SK-N-MC (cell line): ENCODE data around the gene SIPA1L2.

ENCODE experiments used
- DNase-seq: peaks from one replicate; pipeline ENCODE4 v3.0.0-alpha.2; 2011; ENCODE audit warnings: low read depth, low spot score
- H3K27ac ChIP-seq: fragments of 200-600 bp; sonication (generic); 2 replicates; pipeline ENCODE4 v1.5.1; 2016; ENCODE audit warnings: mixed run types
- H3K36me3 ChIP-seq: fragments of 200-600 bp; sonication (generic); 2 replicates; pipeline ENCODE4 v1.6.1; 2017; ENCODE audit warnings: antibody characterized with exemption, low read length, mixed read lengths; ENCODE audit not compliant: insufficient read depth
- H3K4me3 ChIP-seq: fragments of 200-600 bp; sonication (generic); 2 replicates; pipeline ENCODE4 v1.5.1; 2016
- H3K9ac ChIP-seq: fragments of 200-600 bp; sonication (generic); 2 replicates; pipeline ENCODE4 v1.8.0; 2017; ENCODE audit warnings: mixed run types, mixed read lengths; ENCODE audit not compliant: insufficient read length
- H3K9me3 ChIP-seq: fragments of 200-600 bp; sonication (generic); 2 replicates; pipeline ENCODE4 v1.6.1; 2017; ENCODE audit warnings: low read depth, mild to moderate bottlenecking, antibody characterized with exemption, low read length, moderate library complexity, mixed read lengths
- EZH2 ChIP-seq: fragments of 200-600 bp; sonication (generic); IDR thresholded peaks from one replicate; pipeline ENCODE4 v1.6.1; 2017; ENCODE audit warnings: antibody characterized with exemption
- FOXP2 ChIP-seq: optimal IDR thresholded peaks from 2 replicates; pipeline ENCODE3; 2011; ENCODE audit warnings: mild to moderate bottlenecking, moderate library complexity; ENCODE audit not compliant: insufficient read depth; ENCODE audit errors: extremely low read length, control extremely low read depth
- POLR2AphosphoS5 ChIP-seq: IDR thresholded peaks from 2 replicates; pipeline ENCODE4 v1.6.1; 2012; ENCODE audit warnings: mild to moderate bottlenecking, low read depth, low read length, borderline replicate concordance

Gene SIPA1L2

DNA sequence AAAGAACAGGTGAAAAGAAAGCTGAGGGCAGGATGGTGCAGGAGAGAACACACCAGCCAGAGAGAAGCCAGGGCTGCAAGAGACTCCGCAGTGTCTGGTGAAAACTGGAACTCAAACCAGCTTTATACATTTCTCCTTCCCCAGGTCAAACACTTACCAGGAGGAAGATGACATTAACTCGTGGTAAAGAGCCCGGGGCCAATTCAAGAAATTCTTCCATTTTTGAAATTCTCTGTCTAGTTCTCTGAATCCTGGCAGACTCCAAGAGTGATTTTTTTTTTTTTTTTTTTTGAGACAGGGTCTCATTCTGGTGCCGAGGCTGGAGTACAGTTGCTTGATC lies 25.8 kb upstream of the SIPA1L2 start:
- no peaks in the 10 kb centered on the region for H3K9me3 ChIP-seq
- H3K36me3 ChIP-seq: no peaks in the 10 kb centered on the region
- no peak for DNase-seq
- H3K27ac ChIP-seq: no peak overlapping the region
- H3K4me3 ChIP-seq: no peak overlapping the region
- TF ChIP-seq POLR2AphosphoS5 (no peak), FOXP2 (no peak), EZH2 (no peak)
- no peak overlapping the region for H3K9ac ChIP-seq

DNA sequence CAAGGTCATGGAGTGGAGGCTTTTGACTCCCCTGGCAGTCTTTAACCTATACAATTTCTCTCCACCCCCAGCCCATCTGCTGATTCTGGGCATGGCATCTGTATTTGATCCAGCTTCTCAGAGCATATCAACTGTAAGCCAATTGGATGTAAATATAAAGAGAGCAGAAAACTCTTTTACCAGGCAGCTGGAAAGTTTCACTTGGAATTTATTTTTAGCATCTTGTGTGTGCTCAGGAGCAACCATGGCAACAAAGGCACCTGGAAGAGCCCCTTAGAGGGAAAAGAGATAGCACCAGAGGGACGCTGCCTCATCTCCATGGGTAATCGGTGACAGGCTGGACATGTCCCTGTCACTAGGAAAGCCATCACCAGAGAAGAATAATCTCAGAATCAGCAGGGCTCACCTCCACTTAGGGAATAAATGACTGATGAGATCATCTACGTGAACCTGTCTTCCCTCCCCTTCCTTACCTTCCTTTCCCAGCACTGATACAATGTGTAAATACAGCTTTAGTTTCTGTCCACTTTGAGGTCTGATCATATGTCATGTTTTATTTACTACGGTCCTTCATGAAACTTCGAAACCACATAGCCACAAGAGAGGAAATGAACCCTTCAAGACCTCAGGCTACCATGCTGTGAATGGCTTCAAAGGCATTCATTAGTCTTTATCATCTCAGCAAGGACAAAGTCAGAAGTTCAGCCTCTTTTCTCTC lies 25.3 kb upstream of the SIPA1L2 start:
- H3K27ac ChIP-seq: no peak overlapping the region
- DNase-seq: no peak
- H3K9ac ChIP-seq: no peak overlapping the region
- no peak overlapping the region for H3K4me3 ChIP-seq
- no peaks in the 10 kb centered on the region for H3K36me3 ChIP-seq
- TF ChIP-seq EZH2 (no peak), FOXP2 (no peak), POLR2AphosphoS5 (no peak)
- H3K9me3 ChIP-seq: no peaks in the 10 kb centered on the region

DNA sequence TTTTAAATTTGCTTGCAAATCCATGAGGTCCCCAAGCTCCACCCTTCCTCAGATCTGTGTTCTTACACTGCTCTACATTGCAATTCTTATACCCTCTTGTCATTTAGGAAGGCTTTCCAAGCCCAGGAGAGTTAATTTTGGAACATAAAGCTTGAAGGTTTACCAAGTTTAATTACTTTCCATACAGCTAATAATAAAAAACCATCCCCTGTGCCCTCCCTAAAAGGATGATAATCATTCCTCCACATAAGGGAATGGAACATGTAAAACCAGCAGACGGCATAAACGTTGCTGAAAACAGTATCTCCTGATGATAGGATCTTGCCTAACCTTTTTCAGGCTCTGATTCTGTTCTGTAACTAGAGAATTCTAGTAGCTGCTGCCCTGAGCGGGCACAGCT lies 23.9 kb upstream of the SIPA1L2 start:
- TF ChIP-seq EZH2: no peak
- no peak for TF ChIP-seq FOXP2
- no peak for TF ChIP-seq POLR2AphosphoS5
- DNase-seq: no peak
- H3K9ac ChIP-seq: no peak overlapping the region
- no peak overlapping the region for H3K27ac ChIP-seq
- H3K4me3 ChIP-seq: no peak overlapping the region
- no peaks in the 10 kb centered on the region for H3K9me3 ChIP-seq
- H3K36me3 ChIP-seq: no peaks in the 10 kb centered on the region

DNA sequence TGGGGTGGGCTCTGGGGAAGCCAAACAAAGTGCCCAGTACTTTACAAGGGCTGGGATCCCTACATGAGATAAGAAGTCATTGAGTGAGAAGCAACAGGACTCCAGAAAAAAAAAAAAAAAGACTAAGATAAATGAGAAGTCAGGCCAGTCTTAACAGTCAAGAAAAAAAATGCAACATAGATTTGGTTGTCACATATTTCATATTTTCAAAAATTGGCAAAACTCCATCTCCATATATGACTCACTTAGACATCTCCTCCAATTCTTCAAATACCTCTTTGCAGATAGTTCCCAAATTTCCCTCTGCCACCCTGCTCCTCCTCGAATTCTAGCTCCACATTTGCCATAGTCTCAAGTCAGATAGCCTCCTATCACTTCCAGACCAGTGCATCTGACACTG lies 20.9 kb upstream of the SIPA1L2 start:
- no peak for DNase-seq
- H3K9me3 ChIP-seq: no peaks in the 10 kb centered on the region

DNA sequence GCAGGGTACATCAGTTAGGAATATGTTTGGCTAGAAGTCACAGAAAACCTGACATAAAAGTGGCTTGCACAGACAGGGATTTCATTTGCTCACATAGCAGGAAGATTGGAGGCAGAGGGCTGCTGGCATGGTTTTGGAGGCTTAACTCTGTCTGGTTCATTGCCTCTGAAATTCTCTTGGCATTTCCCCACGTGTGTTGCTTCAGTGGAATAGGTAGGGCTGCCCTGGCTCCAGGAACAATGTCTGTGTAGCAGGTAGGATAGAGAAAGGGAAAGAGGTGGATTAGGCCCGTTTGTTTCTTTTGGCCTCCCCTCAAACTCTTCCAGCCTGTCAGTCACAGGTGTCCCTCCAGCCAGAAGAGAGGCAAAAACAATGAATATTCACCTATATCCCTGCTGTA lies 20.5 kb upstream of the SIPA1L2 start:
- H3K9me3 ChIP-seq: no peaks in the 10 kb centered on the region
- no peak overlapping the region for H3K9ac ChIP-seq
- TF ChIP-seq FOXP2: no peak
- no peak for TF ChIP-seq EZH2
- no peak for TF ChIP-seq POLR2AphosphoS5
- no peak overlapping the region for H3K27ac ChIP-seq
- H3K36me3 ChIP-seq: no peaks in the 10 kb centered on the region
- no peak for DNase-seq
- H3K4me3 ChIP-seq: no peak overlapping the region

More for the DNA sequence above, 20.9 kb upstream of the SIPA1L2 start:
- no peak overlapping the region for H3K27ac ChIP-seq
- no peak for TF ChIP-seq FOXP2
- no peak for TF ChIP-seq EZH2
- no peak for TF ChIP-seq POLR2AphosphoS5
- no peaks in the 10 kb centered on the region for H3K36me3 ChIP-seq
- H3K9ac ChIP-seq: no peak overlapping the region
- no peak overlapping the region for H3K4me3 ChIP-seq

DNA sequence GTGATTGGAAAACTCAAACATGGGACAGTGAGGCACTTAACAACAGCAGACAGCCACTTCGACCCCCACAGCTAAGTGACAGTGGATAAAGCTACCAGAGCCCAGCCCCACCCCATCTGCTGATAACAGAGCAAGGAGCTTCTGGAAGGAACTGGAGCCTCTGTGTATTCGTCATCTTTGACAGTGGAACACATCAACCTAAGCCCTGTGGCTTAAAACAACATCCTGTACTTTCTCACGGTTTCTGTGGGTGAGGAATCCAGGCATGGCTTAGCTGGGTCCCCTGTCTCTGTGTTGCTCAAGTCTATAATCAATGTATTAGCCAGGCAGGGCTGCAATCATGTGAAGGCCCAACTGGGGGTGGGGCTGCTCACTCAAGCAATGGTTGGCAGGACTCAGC lies 18.4 kb upstream of the SIPA1L2 start:
- Histone ChIP-seq H3K27ac (no peak overlapping the region), H3K36me3 (no peaks in the 10 kb centered on the region), H3K4me3 (no peak overlapping the region), H3K9me3 (no peaks in the 10 kb centered on the region), H3K9ac (no peak overlapping the region)
- TF ChIP-seq FOXP2: no peak
- TF ChIP-seq EZH2: no peak
- TF ChIP-seq POLR2AphosphoS5: no peak
- no peak for DNase-seq

DNA sequence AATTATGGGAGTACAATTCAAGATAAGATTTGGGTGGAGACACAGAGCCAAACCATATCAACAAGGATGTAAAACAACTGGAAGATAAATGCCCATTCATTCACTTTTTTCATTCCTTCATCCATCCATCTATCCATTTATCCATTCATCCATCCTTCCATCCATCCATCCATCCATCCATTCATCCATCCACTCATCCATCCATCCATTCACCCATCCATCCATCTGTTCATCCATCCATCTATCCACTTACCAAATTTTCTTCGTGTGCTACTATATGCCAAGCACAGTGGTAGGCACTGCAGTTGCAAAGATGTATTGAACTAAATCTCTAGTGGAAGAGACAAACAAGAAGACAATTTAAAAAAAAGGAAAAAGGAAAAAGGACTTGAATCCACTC lies 14.3 kb upstream of the SIPA1L2 start:
- H3K4me3 ChIP-seq: no peak overlapping the region
- H3K9ac ChIP-seq: no peak overlapping the region
- no peak overlapping the region for H3K27ac ChIP-seq
- no peaks in the 10 kb centered on the region for H3K36me3 ChIP-seq
- no peak for DNase-seq
- no peak for TF ChIP-seq POLR2AphosphoS5
- TF ChIP-seq FOXP2: no peak
- no peak for TF ChIP-seq EZH2
- no peaks in the 10 kb centered on the region for H3K9me3 ChIP-seq

DNA sequence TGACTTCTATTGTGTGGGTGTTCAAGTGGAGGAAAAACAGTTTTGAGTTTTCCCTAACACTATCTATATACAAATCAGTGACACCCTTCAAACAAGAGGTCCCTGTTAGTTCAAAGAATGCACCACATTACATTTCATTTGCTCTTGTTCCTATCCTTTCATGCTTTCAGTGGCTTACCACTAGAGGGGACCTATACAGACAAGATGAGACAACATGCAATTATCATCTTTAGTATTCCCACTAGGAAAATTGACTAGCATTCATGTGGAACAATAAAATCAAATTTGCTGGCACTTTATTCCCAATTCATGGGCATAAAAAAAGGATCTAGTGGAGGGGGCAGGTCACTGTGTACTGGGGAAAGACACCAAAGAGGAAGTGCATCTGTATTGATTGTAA lies 13.3 kb upstream of the SIPA1L2 start:
- no peak for DNase-seq
- no peaks in the 10 kb centered on the region for H3K36me3 ChIP-seq
- TF ChIP-seq FOXP2: no peak
- TF ChIP-seq EZH2: no peak
- no peak for TF ChIP-seq POLR2AphosphoS5
- H3K27ac ChIP-seq: no peak overlapping the region
- H3K9ac ChIP-seq: no peak overlapping the region
- no peak overlapping the region for H3K4me3 ChIP-seq
- H3K9me3 ChIP-seq: no peaks in the 10 kb centered on the region

DNA sequence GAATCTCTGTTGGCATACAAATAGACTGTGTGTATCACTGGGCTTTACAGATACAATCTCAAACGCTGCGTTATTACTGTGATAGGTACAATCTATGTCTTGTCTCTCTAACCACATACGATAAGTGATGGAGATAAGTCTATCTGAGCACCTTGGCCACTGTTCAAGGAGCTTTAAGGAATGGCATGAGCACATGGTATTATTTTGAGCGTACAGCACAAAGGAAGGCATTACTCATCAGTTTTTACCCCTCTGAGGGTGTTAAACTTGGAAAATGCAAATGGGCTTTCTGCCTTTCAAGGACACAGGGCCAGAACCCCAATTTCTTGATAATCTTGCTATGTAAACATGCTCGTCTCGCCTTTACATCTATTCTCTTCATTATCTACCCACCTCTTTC lies 11.6 kb upstream of the SIPA1L2 start:
- Histone ChIP-seq H3K4me3 (no peak overlapping the region), H3K27ac (no peak overlapping the region), H3K9me3 (no peaks in the 10 kb centered on the region), H3K36me3 (no peaks in the 10 kb centered on the region), H3K9ac (no peak overlapping the region)
- no peak for TF ChIP-seq FOXP2
- TF ChIP-seq POLR2AphosphoS5: no peak
- no peak for DNase-seq
